Vagina (tissue), 2 donors: Measurements from ENCODE around the gene SPTBN1. TPM values are rescaled to one million over a fixed set of nuclear protein-coding genes. Genes with fewer than 3 reads are reported as not detected.

ENCODE experiments used
- DNase-seq, 2 donors: peaks; one replicate each; pipeline ENCODE4 v3.0.0-alpha.2; 2017; ENCODE audit errors: extremely low spot score in 2 of 2
- H3K27ac ChIP-seq: fragments of 200-600 bp; sonication (generic); one replicate; pipeline ENCODE4 v1.5.1; 2019
- H3K27me3 ChIP-seq: fragments of 200-600 bp; sonication (generic); one replicate; pipeline ENCODE4 v1.5.1; 2019
- H3K36me3 ChIP-seq, 2 donors: fragments of 200-600 bp; sonication (generic); one replicate each; pipeline ENCODE4 v1.5.1; 2017 to 2019
- H3K4me1 ChIP-seq: fragments of 200-600 bp; sonication (generic); one replicate; pipeline ENCODE4 v1.5.1; 2019
- H3K4me3 ChIP-seq, 2 donors: fragments of 200-600 bp; sonication (generic); 1 replicate in 1 of 2; 2 replicates in 1 of 2; pipeline ENCODE4 v1.5.1; 2016 to 2019
- H3K9me3 ChIP-seq: fragments of 200-600 bp; sonication (generic); one replicate; pipeline ENCODE4 v1.5.1; 2019
- CTCF ChIP-seq, 3 experiments: fragments of 450-650 bp in 2 of 3; fragments of 200-600 bp in 1 of 3; sonication (generic) in 1 of 3; IDR thresholded peaks; one replicate each; pipeline ENCODE4 v1.5.1; 2017 to 2019; ENCODE audit warnings: antibody characterized with exemption in 3 of 3, mild to moderate bottlenecking in 2 of 3, moderate library complexity in 2 of 3
- POLR2A ChIP-seq, 2 donors: fragments of 450-650 bp; IDR thresholded peaks; one replicate each; pipeline ENCODE4 v1.6.1; 2017; ENCODE audit warnings: antibody characterized with exemption in 2 of 2, mild to moderate bottlenecking in 2 of 2, moderate library complexity in 2 of 2
- POLR2AphosphoS5 ChIP-seq, 2 donors: sonication (generic); formaldehyde crosslinking; IDR thresholded peaks; one replicate each; pipeline ENCODE4 v1.9.0; 2017; ENCODE audit warnings: antibody characterized with exemption in 2 of 2, mild to moderate bottlenecking in 2 of 2, low read depth in 1 of 2; ENCODE audit not compliant: insufficient read depth in 1 of 2
- intact Hi-C: fragments of 100-400 bp; cut with DNase I; formaldehyde crosslinking; loops from one replicate; pipeline ENCODE4 v1.15.1; 2023
- total RNA-seq: library from RNA; depleted of rRNA; stranded (reverse); fragments of >200 nt; gene quantifications from one replicate; pipeline ENCODE4 v1.2.3, GENCODE V29; 2016

SPTBN1 gene
- total RNA-seq, 1 donor from 2014 or later: 278 TPM

GRCh38 chr2:54656863-54657262 is 200.7 kb downstream of the SPTBN1 start:
- intact Hi-C loops: loop anchor here (2.0 to 10.0 kb wide), 2 partner anchors 24 to 48 kb away; no protein-coding TSS in a partner anchor
- H3K36me3 ChIP-seq: peaks cover 0 to 77% of the 10 kb centered on the region in 2 donors
- no peaks in the 10 kb centered on the region for H3K27me3 ChIP-seq
- no peak overlapping the region for H3K27ac ChIP-seq
- H3K4me1 ChIP-seq: peaks cover 16% of the 10 kb centered on the region
- H3K4me3 ChIP-seq: no peak overlapping the region
- H3K9me3 ChIP-seq: no peaks in the 10 kb centered on the region
- no peak for TF ChIP-seq CTCF (IDR thresholded peaks at IDR 0.05)
- TF ChIP-seq POLR2AphosphoS5 (IDR thresholded peaks at IDR 0.05; ENCODE audit: insufficient read depth in 1 of 2, low read depth in 1 of 2): no peak
- no peak for TF ChIP-seq POLR2A (IDR thresholded peaks at IDR 0.05)
- DNase-seq: no peak

- Histone ChIP-seq H3K27me3 (no peaks in the 10 kb centered on the region), H3K4me1 (peaks cover 16% of the 10 kb centered on the region), H3K36me3 (peaks cover 0 to 77% of the 10 kb centered on the region in 2 donors), H3K4me3 (no peak overlapping the region), H3K27ac (peak overlapping the region; percentile 31), H3K9me3 (no peaks in the 10 kb centered on the region)
- intact Hi-C loops: loop anchor here (2.0 to 10.0 kb wide), 2 partner anchors 23 to 47 kb away; no protein-coding TSS in a partner anchor
- DNase-seq: peak in 1 of 2 donors; percentile 87
- no peak for TF ChIP-seq POLR2A (IDR thresholded peaks at IDR 0.05)
- TF ChIP-seq CTCF (IDR thresholded peaks at IDR 0.05): peak in 2 of 3 experiments; percentile 39 to 47
- no peak for TF ChIP-seq POLR2AphosphoS5 (IDR thresholded peaks at IDR 0.05; ENCODE audit: insufficient read depth in 1 of 2, low read depth in 1 of 2)
Observed at GRCh38 chr2:54657664-54658083, 201.5 kb downstream of the SPTBN1 start.

- Histone ChIP-seq H3K27ac (peak overlapping the region; percentile 24), H3K9me3 (no peaks in the 10 kb centered on the region), H3K4me1 (peaks cover 16% of the 10 kb centered on the region), H3K4me3 (no peak overlapping the region), H3K27me3 (no peaks in the 10 kb centered on the region), H3K36me3 (peaks cover 0 to 77% of the 10 kb centered on the region in 2 donors)
- intact Hi-C loops: loop anchor here (10.0 kb wide), 1 partner anchor 46 kb away; no protein-coding TSS in a partner anchor
- TF ChIP-seq CTCF (IDR thresholded peaks at IDR 0.05) (no peak), POLR2A (IDR thresholded peaks at IDR 0.05) (no peak), POLR2AphosphoS5 (IDR thresholded peaks at IDR 0.05; ENCODE audit: insufficient read depth in 1 of 2, low read depth in 1 of 2) (no peak)
- DNase-seq: peak in 1 of 2 donors; percentile 74
Observed at GRCh38 chr2:54658564-54659071, 202.5 kb downstream of the SPTBN1 start.

DNA sequence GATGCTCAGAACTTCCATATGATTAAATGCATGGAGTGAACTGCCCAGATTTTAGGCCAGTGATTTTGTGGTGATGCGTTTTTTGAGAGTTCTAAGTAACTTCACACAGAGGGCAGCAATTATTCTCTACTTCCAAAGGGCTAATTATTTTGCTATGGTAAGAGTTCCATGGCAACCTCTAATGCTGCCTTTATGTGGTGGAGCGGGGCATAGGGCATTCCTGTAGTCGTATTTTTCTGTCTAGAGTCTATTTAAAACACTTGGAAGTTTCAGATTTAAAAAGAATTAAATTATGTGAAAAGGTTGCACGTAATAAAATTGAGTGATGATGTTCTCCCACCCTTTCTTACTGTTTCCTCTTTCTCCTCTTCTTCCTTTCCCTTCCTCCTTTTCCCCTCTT is 203.4 kb downstream of the SPTBN1 start:
- Histone ChIP-seq H3K36me3 (peaks cover 0 to 74% of the 10 kb centered on the region in 2 donors), H3K9me3 (no peaks in the 10 kb centered on the region), H3K4me3 (no peak overlapping the region), H3K4me1 (peaks cover 16% of the 10 kb centered on the region), H3K27ac (peak overlapping the region; percentile 24), H3K27me3 (no peaks in the 10 kb centered on the region)
- TF ChIP-seq CTCF (IDR thresholded peaks at IDR 0.05) (no peak), POLR2AphosphoS5 (IDR thresholded peaks at IDR 0.05; ENCODE audit: insufficient read depth in 1 of 2, low read depth in 1 of 2) (no peak), POLR2A (IDR thresholded peaks at IDR 0.05) (no peak)
- intact Hi-C loops: loop anchor here (10.0 kb wide), 1 partner anchor 45 kb away; no protein-coding TSS in a partner anchor
- peak in 1 of 2 donors; percentile 29 for DNase-seq

- TF ChIP-seq POLR2A (IDR thresholded peaks at IDR 0.05): no peak
- no peak for TF ChIP-seq POLR2AphosphoS5 (IDR thresholded peaks at IDR 0.05; ENCODE audit: insufficient read depth in 1 of 2, low read depth in 1 of 2)
- no peak for TF ChIP-seq CTCF (IDR thresholded peaks at IDR 0.05)
- Histone ChIP-seq H3K27ac (no peak overlapping the region), H3K9me3 (no peaks in the 10 kb centered on the region), H3K27me3 (no peaks in the 10 kb centered on the region), H3K4me1 (peaks cover 25% of the 10 kb centered on the region), H3K4me3 (no peak overlapping the region), H3K36me3 (peaks cover 0 to 64% of the 10 kb centered on the region in 2 donors)
- no peak for DNase-seq
- intact Hi-C loops: no loop called here
Observed at GRCh38 chr2:54660752-54661151, 204.6 kb downstream of the SPTBN1 start.
